Chondrocyte (in vitro differentiated cells): ENCODE measurements around the gene SKIDA1. TPM values are rescaled to one million over a fixed set of nuclear protein-coding genes. Genes with fewer than 3 reads are reported as not detected.

Source experiments
- DNase-seq: peaks from one replicate; pipeline ENCODE4 v3.0.0; 2021; ENCODE audit warnings: mixed read lengths, low spot score
- H3K27ac Mint-ChIP-seq: one replicate; pipeline ENCODE4 v1.8.0; 2021; ENCODE audit warnings: mild to moderate bottlenecking, moderate library complexity, mixed read lengths; ENCODE audit not compliant: unreplicated experiment
- H3K27me3 Mint-ChIP-seq: 2 replicates; pipeline ENCODE4 v1.8.0; 2021; ENCODE audit warnings: low read depth, mixed read lengths
- H3K36me3 Mint-ChIP-seq: 2 replicates; pipeline ENCODE4 v1.8.0; 2021; ENCODE audit warnings: low read depth, mixed read lengths
- H3K4me1 Mint-ChIP-seq: 2 replicates; pipeline ENCODE4 v1.8.0; 2021; ENCODE audit warnings: low read depth, mild to moderate bottlenecking, mixed read lengths
- H3K4me3 Mint-ChIP-seq: one replicate; pipeline ENCODE4 v1.8.0; 2021; ENCODE audit warnings: mild to moderate bottlenecking, moderate library complexity, mixed read lengths; ENCODE audit not compliant: unreplicated experiment
- H3K9me3 Mint-ChIP-seq: 2 replicates; pipeline ENCODE4 v1.8.0; 2021; ENCODE audit warnings: low read depth, mixed read lengths
- CTCF ChIP-seq: fragments of 200-600 bp; sonication (generic); IDR thresholded peaks from 2 replicates; pipeline ENCODE4 v1.5.0; 2021; ENCODE audit warnings: antibody characterized with exemption, mild to moderate bottlenecking, moderate library complexity
- total RNA-seq: library from RNA; stranded (reverse); gene quantifications from 3 replicates; pipeline ENCODE4 v1.2.1, GENCODE V29; 2021

Gene SKIDA1
- total RNA-seq, 1 donor from 2014 or later, result 2.0 TPM

- H3K27ac Mint-ChIP-seq, result peak overlapping the region; percentile 88
- no peak for DNase-seq
These were observed 9.4 kb upstream of the SKIDA1 start for GRCh38 chr10:21534604-21535493.

GRCh38 chr10:21534280-21534586 lies 8.8 kb upstream of the SKIDA1 start:
- Mint-ChIP-seq H3K27me3 (no peaks in the 10 kb centered on the region), H3K36me3 (peaks cover 4% of the 10 kb centered on the region)
- no peak for TF ChIP-seq CTCF

More at GRCh38 chr10:21534604-21535493, 9.4 kb upstream of the SKIDA1 start:
- Mint-ChIP-seq H3K36me3 (peaks cover 6% of the 10 kb centered on the region), H3K4me1 (peaks cover 37% of the 10 kb centered on the region), H3K9me3 (no peaks in the 10 kb centered on the region), H3K27me3 (no peaks in the 10 kb centered on the region), H3K4me3 (peak overlapping the region; percentile 81)
- TF ChIP-seq CTCF, result peak; percentile 30

GRCh38 chr10:21533467-21534279 lies 8.2 kb upstream of the SKIDA1 start, which contains the start of gene MLLT10:
Gene MLLT10, plus strand, starts transcription at chr10:21534232. Its CDS starts 413 bp downstream, at chr10:21534645.
- peak; percentile 99 for DNase-seq
- peaks cover 47% of the 10 kb centered on the region for H3K4me1 Mint-ChIP-seq
- H3K27me3 Mint-ChIP-seq, result no peaks in the 10 kb centered on the region
- peak within 1 kb of the TSS; percentile 98 for H3K27ac Mint-ChIP-seq
- H3K4me3 Mint-ChIP-seq, result peak within 1 kb of the TSS; percentile 82
- TF ChIP-seq CTCF, result peak; percentile 69
- no peaks in the 10 kb centered on the region for H3K9me3 Mint-ChIP-seq
- H3K36me3 Mint-ChIP-seq, result peaks cover 2% of the 10 kb centered on the region

More at GRCh38 chr10:21534280-21534586, 8.8 kb upstream of the SKIDA1 start:
- Mint-ChIP-seq H3K9me3 (no peaks in the 10 kb centered on the region), H3K4me1 (peaks cover 41% of the 10 kb centered on the region), H3K4me3 (peak overlapping the region; percentile 77), H3K27ac (peak overlapping the region; percentile 88)
- DNase-seq, result no peak

- TF ChIP-seq CTCF, result no peak
- H3K27ac Mint-ChIP-seq, result peak overlapping the region; percentile 98
- H3K27me3 Mint-ChIP-seq, result no peaks in the 10 kb centered on the region
- H3K4me3 Mint-ChIP-seq, result peak overlapping the region; percentile 82
- peaks cover 55% of the 10 kb centered on the region for H3K4me1 Mint-ChIP-seq
- no peaks in the 10 kb centered on the region for H3K36me3 Mint-ChIP-seq
- no peaks in the 10 kb centered on the region for H3K9me3 Mint-ChIP-seq
- DNase-seq, result no peak
These were observed 7.4 kb upstream of the SKIDA1 start for GRCh38 chr10:21532694-21533466.
